OCI-LY1 (cell line): ENCODE results near the gene DPP4.

Experiments
- H2AFZ ChIP-seq: fragments of 200-600 bp; sonication (generic), shearing (Covaris generic); 2 replicates; pipeline ENCODE4 v1.6.0; 2014; ENCODE audit warnings: antibody characterized with exemption, mild to moderate bottlenecking, low read length
- H3F3A ChIP-seq: fragments of 200-600 bp; sonication (generic), shearing (Covaris generic); 2 replicates; pipeline ENCODE4 v1.6.0; 2014; ENCODE audit warnings: mild to moderate bottlenecking, antibody characterized with exemption, low read length, moderate library complexity; ENCODE audit not compliant: insufficient read depth
- H3K27ac ChIP-seq: fragments of 200-600 bp; sonication (generic); 2 replicates; pipeline ENCODE4 v1.5.1; 2014; ENCODE audit warnings: low read length, mixed run types, mild to moderate bottlenecking, low read depth; ENCODE audit not compliant: poor library complexity, severe bottlenecking
- H3K27me3 ChIP-seq: fragments of 200-600 bp; sonication (generic); 2 replicates; pipeline ENCODE4 v1.6.0; 2014; ENCODE audit warnings: antibody characterized with exemption, mild to moderate bottlenecking, low read length, moderate library complexity; ENCODE audit not compliant: insufficient read depth
- H3K36me3 ChIP-seq: fragments of 200-600 bp; sonication (generic); 2 replicates; pipeline ENCODE4 v1.6.1; 2014; ENCODE audit warnings: mild to moderate bottlenecking, antibody characterized with exemption, low read length, moderate library complexity, mixed read lengths; ENCODE audit not compliant: insufficient read depth
- H3K4me1 ChIP-seq: fragments of 200-600 bp; sonication (generic); 2 replicates; pipeline ENCODE4 v1.5.1; 2014; ENCODE audit warnings: mild to moderate bottlenecking, low read length, moderate library complexity; ENCODE audit not compliant: insufficient read depth, severe bottlenecking
- H3K4me2 ChIP-seq: fragments of 200-600 bp; sonication (generic), shearing (Covaris generic); 2 replicates; pipeline ENCODE4 v1.6.1; 2014; ENCODE audit warnings: low read length
- H3K4me3 ChIP-seq: fragments of 200-600 bp; sonication (generic); 2 replicates; pipeline ENCODE4 v1.5.1; 2014; ENCODE audit warnings: low read length, low read depth, mild to moderate bottlenecking, mixed read lengths; ENCODE audit not compliant: poor library complexity, severe bottlenecking
- H3K79me2 ChIP-seq: fragments of 200-600 bp; shearing (Covaris generic); 2 replicates; pipeline ENCODE4 v1.6.1; 2016; ENCODE audit warnings: mixed run types, low read length, mixed read lengths; ENCODE audit not compliant: insufficient read depth
- H3K9ac ChIP-seq: fragments of 200-600 bp; sonication (generic), shearing (Covaris generic); 2 replicates; pipeline ENCODE4 v1.6.1; 2014; ENCODE audit warnings: mild to moderate bottlenecking, low read length, mixed read lengths
- H3K9me2 ChIP-seq: fragments of 200-600 bp; sonication (generic), shearing (Covaris generic); 2 replicates; pipeline ENCODE4 v1.6.1; 2014; ENCODE audit warnings: low read depth, mild to moderate bottlenecking, low read length, mixed read lengths
- H3K9me3 ChIP-seq: fragments of 200-600 bp; shearing (Covaris generic); 2 replicates; pipeline ENCODE4 v1.6.1; 2014; ENCODE audit warnings: low read length, mixed read lengths
- H4K20me1 ChIP-seq: fragments of 200-600 bp; sonication (generic), shearing (Covaris generic); 2 replicates; pipeline ENCODE4 v1.6.0; 2016; ENCODE audit warnings: mild to moderate bottlenecking, low read length; ENCODE audit not compliant: insufficient read depth
- EZH2 ChIP-seq: fragments of 200-600 bp; sonication (generic), shearing (Covaris generic); IDR thresholded peaks from 2 replicates; pipeline ENCODE4 v1.8.0; 2017; ENCODE audit warnings: borderline replicate concordance, mixed run types, mild to moderate bottlenecking, antibody characterized with exemption, low read length, moderate library complexity, mixed read lengths
- TF ChIP-seq, protein P1 (sequence below): fragments of 200-600 bp; sonication (generic), shearing (Covaris generic); IDR thresholded peaks from 2 replicates; pipeline ENCODE4 v1.5.1; 2017; ENCODE audit warnings: mild to moderate bottlenecking, antibody characterized with exemption, low read length, moderate library complexity, mixed read lengths

Gene DPP4

GRCh38 chr2:162073888-162074631, at the start of gene DPP4:
DPP4 (minus strand) TSS chr2:162074215; CDS start chr2:162073981, 234 bp downstream.
- H3K79me2 ChIP-seq: no peaks in the 10 kb centered on the region
- no peaks in the 10 kb centered on the region for H3K36me3 ChIP-seq
- H4K20me1 ChIP-seq: no peaks in the 10 kb centered on the region
- H2AFZ ChIP-seq: no peak within 1 kb of the TSS
- no peaks in the 10 kb centered on the region for H3F3A ChIP-seq
- H3K27ac ChIP-seq: no peak within 1 kb of the TSS
- no peaks in the 10 kb centered on the region for H3K4me1 ChIP-seq
- H3K9me2 ChIP-seq: no peaks in the 10 kb centered on the region
- H3K27me3 ChIP-seq: no peaks in the 10 kb centered on the region
- TF ChIP-seq EZH2: no peak
- TF ChIP-seq, protein P1, sequence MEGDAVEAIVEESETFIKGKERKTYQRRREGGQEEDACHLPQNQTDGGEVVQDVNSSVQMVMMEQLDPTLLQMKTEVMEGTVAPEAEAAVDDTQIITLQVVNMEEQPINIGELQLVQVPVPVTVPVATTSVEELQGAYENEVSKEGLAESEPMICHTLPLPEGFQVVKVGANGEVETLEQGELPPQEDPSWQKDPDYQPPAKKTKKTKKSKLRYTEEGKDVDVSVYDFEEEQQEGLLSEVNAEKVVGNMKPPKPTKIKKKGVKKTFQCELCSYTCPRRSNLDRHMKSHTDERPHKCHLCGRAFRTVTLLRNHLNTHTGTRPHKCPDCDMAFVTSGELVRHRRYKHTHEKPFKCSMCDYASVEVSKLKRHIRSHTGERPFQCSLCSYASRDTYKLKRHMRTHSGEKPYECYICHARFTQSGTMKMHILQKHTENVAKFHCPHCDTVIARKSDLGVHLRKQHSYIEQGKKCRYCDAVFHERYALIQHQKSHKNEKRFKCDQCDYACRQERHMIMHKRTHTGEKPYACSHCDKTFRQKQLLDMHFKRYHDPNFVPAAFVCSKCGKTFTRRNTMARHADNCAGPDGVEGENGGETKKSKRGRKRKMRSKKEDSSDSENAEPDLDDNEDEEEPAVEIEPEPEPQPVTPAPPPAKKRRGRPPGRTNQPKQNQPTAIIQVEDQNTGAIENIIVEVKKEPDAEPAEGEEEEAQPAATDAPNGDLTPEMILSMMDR: no peak
- no peak within 1 kb of the TSS for H3K4me2 ChIP-seq
- H3K9ac ChIP-seq: no peak within 1 kb of the TSS
- no peak within 1 kb of the TSS for H3K4me3 ChIP-seq
- H3K9me3 ChIP-seq: no peaks in the 10 kb centered on the region

GRCh38 chr2:162118166-162119031, 44.4 kb upstream of the DPP4 start:
- Histone ChIP-seq H3K4me1 (no peaks in the 10 kb centered on the region), H3K9me2 (no peaks in the 10 kb centered on the region), H3K9ac (no peak overlapping the region), H4K20me1 (no peaks in the 10 kb centered on the region), H3K36me3 (no peaks in the 10 kb centered on the region), H3K4me3 (no peak overlapping the region), H3K79me2 (no peaks in the 10 kb centered on the region), H3K27ac (no peak overlapping the region), H3K9me3 (no peaks in the 10 kb centered on the region), H3K27me3 (no peaks in the 10 kb centered on the region), H3F3A (no peaks in the 10 kb centered on the region), H3K4me2 (no peak overlapping the region), H2AFZ (no peak overlapping the region)
- TF ChIP-seq EZH2: no peak
- TF ChIP-seq, protein P1: no peak

DNA sequence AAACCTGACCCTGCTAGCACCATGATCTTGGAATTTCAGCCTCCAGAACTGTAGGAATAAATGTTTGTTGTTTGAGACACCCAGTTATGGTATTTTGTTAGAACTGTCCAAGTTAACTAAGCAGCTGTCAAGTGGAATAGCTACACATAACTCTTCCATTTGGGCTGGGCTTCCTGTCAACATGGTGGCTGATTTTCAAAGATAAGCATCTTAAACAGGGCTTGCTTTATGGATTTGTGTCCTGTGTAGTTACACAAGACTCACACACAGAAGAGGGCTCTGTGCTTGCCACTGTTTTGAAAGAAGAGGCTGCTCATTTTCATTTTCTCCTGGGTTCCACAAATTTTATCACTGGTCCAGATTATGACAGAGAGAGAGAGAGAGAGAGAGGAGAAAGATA, 42.3 kb upstream of the DPP4 start:
- H3K9me3 ChIP-seq: no peaks in the 10 kb centered on the region
- TF ChIP-seq, protein P1: no peak
- no peak for TF ChIP-seq EZH2
- no peak overlapping the region for H3K9ac ChIP-seq
- no peak overlapping the region for H3K27ac ChIP-seq
- no peaks in the 10 kb centered on the region for H3F3A ChIP-seq
- no peak overlapping the region for H2AFZ ChIP-seq
- H3K36me3 ChIP-seq: no peaks in the 10 kb centered on the region
- no peaks in the 10 kb centered on the region for H3K27me3 ChIP-seq
- H3K4me3 ChIP-seq: no peak overlapping the region
- H3K79me2 ChIP-seq: no peaks in the 10 kb centered on the region
- H3K9me2 ChIP-seq: no peaks in the 10 kb centered on the region
- no peak overlapping the region for H3K4me2 ChIP-seq
- H4K20me1 ChIP-seq: no peaks in the 10 kb centered on the region
- H3K4me1 ChIP-seq: no peaks in the 10 kb centered on the region
